ENCODE measurements around the gene ATP13A2.
"Not testable (repeated sequence)": the region's sequence is repeated elsewhere in the genome, so short reads cannot be mapped to it uniquely, and the experiment has no call there.

The ATP13A2 gene

GRCh38 chr1:16956775-16957174 is 55.0 kb downstream of the ATP13A2 start:
- no peak for DNase-seq

GRCh38 chr1:16955186-16955585 is 56.5 kb downstream of the ATP13A2 start:
- no peak for DNase-seq

GRCh38 chr1:16954579-16954978 is 57.1 kb downstream of the ATP13A2 start:
- DNase-seq, result no peak

- not testable (repeated sequence) for DNase-seq
These were observed 59.4 kb downstream of the ATP13A2 start for GRCh38 chr1:16952376-16952775.

GRCh38 chr1:16949026-16949425 is 62.7 kb downstream of the ATP13A2 start:
- DNase-seq, result peak in 1 of 2 experiments; percentile 29

GRCh38 chr1:16948282-16948891 is 63.3 kb downstream of the ATP13A2 start:
- peak; percentile 34 to 71 for DNase-seq

- no peak for DNase-seq
These were observed 65.1 kb downstream of the ATP13A2 start for GRCh38 chr1:16946646-16947045.

- not testable (repeated sequence) for DNase-seq
These were observed 65.5 kb downstream of the ATP13A2 start for GRCh38 chr1:16946185-16946584.

- not testable (repeated sequence) for DNase-seq
These were observed 66.2 kb downstream of the ATP13A2 start for GRCh38 chr1:16945512-16945911.

GRCh38 chr1:16944038-16944437 is 67.7 kb downstream of the ATP13A2 start:
- no peak for DNase-seq

GRCh38 chr1:16939386-16940180 is 72.1 kb downstream of the ATP13A2 start:
- not testable (repeated sequence) for DNase-seq

GRCh38 chr1:16938351-16939321 is 73.1 kb downstream of the ATP13A2 start:
- DNase-seq, result no peak

GRCh38 chr1:16936580-16936979 is 75.1 kb downstream of the ATP13A2 start:
- not testable (repeated sequence) for DNase-seq
